Measurements from ENCODE around the gene NFE2L2.

DNA sequence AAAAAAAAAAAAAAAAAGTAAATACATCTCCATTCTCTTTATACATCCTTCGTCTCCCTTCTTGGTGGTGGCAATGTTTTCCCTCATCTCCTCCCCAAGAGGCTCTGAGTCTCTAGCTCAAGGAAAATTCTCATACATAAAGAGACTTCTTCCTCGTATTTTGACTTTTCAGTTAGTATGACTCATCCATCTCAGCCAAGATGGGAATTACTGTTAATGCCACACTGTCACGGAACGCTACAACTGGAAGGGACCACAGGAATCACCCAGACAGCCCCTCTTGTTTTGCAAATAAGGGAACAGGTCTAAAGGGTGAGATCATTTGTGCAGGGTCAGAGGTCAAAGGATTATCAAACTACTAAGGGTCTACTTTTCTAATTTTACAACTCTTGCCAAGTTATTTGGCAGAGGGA lies 19.5 kb downstream of the NFE2L2 start:
- no peak for TF ChIP-seq EZH2 (IDR thresholded peaks at IDR 0.05; ENCODE audit: insufficient read depth, poor library complexity, severe bottlenecking)
- no peak for TF ChIP-seq EZH2phosphoT487 (IDR thresholded peaks at IDR 0.05; ENCODE audit: insufficient read depth, low read depth)
